HCT116 (cell line): ENCODE data around the gene CACNA1C. TPM values are rescaled to one million over a fixed set of nuclear protein-coding genes. Genes with fewer than 3 reads are reported as not detected.

ENCODE experiments used
- ATAC-seq: fragments of 200-7000 bp; cut with Tn5 transposase; 2 replicates; pipeline ENCODE4 v1.9.1; 2020; ENCODE audit warnings: mild to moderate bottlenecking, moderate library complexity
- BruUV-seq: library from RNA; stranded (reverse); fragments of 400-500 nt; replicated peaks from 2 replicates; lab custom pipeline; 2021; lab: Mats Ljungman, UMichigan
- CTCF ChIA-PET: fragments of 300-600 bp; sonication (Branson Sonifier 250); formaldehyde crosslinking; loops from one replicate; lab custom pipeline; 2021; ENCODE audit warnings: antibody characterized with exemption; lab: Charles Lee
- POLR2A ChIA-PET: fragments of 300-600, 350-600 bp; sonication (Branson Sonifier 250); formaldehyde crosslinking; loops from one replicate; lab custom pipeline; 2021; ENCODE audit warnings: antibody characterized with exemption; lab: Charles Lee
- RAD21 ChIA-PET, 2 experiments: fragments of 300-600 bp; sonication (Branson Sonifier 250); formaldehyde crosslinking; loops; one replicate each; lab custom pipeline; 2023; ENCODE audit warnings: low total read pairs in 2 of 2; ENCODE audit not compliant: uncharacterized antibody in 2 of 2, unreplicated experiment in 2 of 2, low non-redundant PET in 1 of 2; lab: Charles Lee
- DNase-seq: peaks from one replicate; pipeline ENCODE4 v3.0.0-alpha.2; 2010; ENCODE audit warnings: low read depth, low spot score
- H2AFZ ChIP-seq: fragments of 200-600 bp; shearing (Covaris generic), sonication (generic); 2 replicates; pipeline ENCODE4 v1.6.1; 2017; ENCODE audit warnings: low read depth, mixed run types, mixed read lengths, antibody characterized with exemption, low read length; ENCODE audit not compliant: poor library complexity, severe bottlenecking
- H3K27ac ChIP-seq: 2 replicates; pipeline ENCODE4 v1.5.1; 2012; ENCODE audit warnings: low read depth, low read length
- H3K27me3 ChIP-seq: fragments of 200-600 bp; sonication (generic); 2 replicates; pipeline ENCODE4 v1.6.1; 2016; ENCODE audit warnings: mixed run types, low read length, mixed read lengths; ENCODE audit not compliant: insufficient read depth
- H3K36me3 ChIP-seq, 2 experiments: fragments of 200-500 bp in 1 of 2; fragments of 200-600 bp in 1 of 2; sonication (Bioruptor generic) in 1 of 2; sonication (generic) in 1 of 2; 2 replicates each; pipeline versions ENCODE4 v1.5.1 to v1.6.1; 2014 to 2016; ENCODE audit warnings: low read length in 2 of 2, inconsistent platforms in 1 of 2, mixed read lengths in 1 of 2, mixed run types in 1 of 2; ENCODE audit not compliant: insufficient read depth in 2 of 2, control insufficient read depth in 1 of 2
- H3K4me1 ChIP-seq, 2 experiments: fragments of 200-600 bp in 1 of 2; sonication (generic) in 1 of 2; 2 replicates each; pipeline versions ENCODE4 v1.5.1 to v1.6.1; 2012 to 2017; ENCODE audit warnings: low read length in 2 of 2, inconsistent platforms in 1 of 2, mild to moderate bottlenecking in 1 of 2, mixed read lengths in 1 of 2, mixed run types in 1 of 2, moderate library complexity in 1 of 2; ENCODE audit not compliant: insufficient read depth in 2 of 2, control insufficient read depth in 1 of 2
- H3K4me2 ChIP-seq: fragments of 200-600 bp; sonication (generic); 2 replicates; pipeline ENCODE4 v1.6.1; 2017; ENCODE audit warnings: mixed run types, low read length, mixed read lengths
- H3K4me3 ChIP-seq, 2 experiments: fragments of 200-600 bp in 1 of 2; sonication (generic) in 1 of 2; replicated peaks in 1 of 2; 2 replicates each; pipeline ENCODE4 v1.5.1; 2011 to 2016; ENCODE audit warnings: low read length in 2 of 2, control low read depth in 1 of 2, low read depth in 1 of 2, mild to moderate bottlenecking in 1 of 2, mixed read lengths in 1 of 2, mixed run types in 1 of 2
- H3K79me2 ChIP-seq: fragments of 200-600 bp; sonication (generic); 2 replicates; pipeline ENCODE4 v1.6.1; 2017; ENCODE audit warnings: mild to moderate bottlenecking, mixed run types, low read length, moderate library complexity, mixed read lengths; ENCODE audit not compliant: insufficient read depth
- H3K9ac ChIP-seq: fragments of 200-600 bp; sonication (generic); 2 replicates; pipeline ENCODE4 v1.6.1; 2016; ENCODE audit warnings: low read length, mixed read lengths
- H3K9me2 ChIP-seq: fragments of 200-600 bp; sonication (generic), shearing (Covaris generic); 2 replicates; pipeline ENCODE4 v1.6.1; 2017; ENCODE audit warnings: mixed run types, mild to moderate bottlenecking, moderate library complexity; ENCODE audit not compliant: insufficient read depth
- H3K9me3 ChIP-seq, 2 experiments: fragments of 200-500 bp in 1 of 2; fragments of 200-600 bp in 1 of 2; sonication (Bioruptor generic) in 1 of 2; sonication (generic) in 1 of 2; 2 replicates each; pipeline ENCODE4 v1.6.1; 2014 to 2017; ENCODE audit warnings: low read length in 2 of 2, mixed read lengths in 2 of 2, inconsistent platforms in 1 of 2, low read depth in 1 of 2, mild to moderate bottlenecking in 1 of 2, mixed run types in 1 of 2, moderate library complexity in 1 of 2; ENCODE audit not compliant: control insufficient read depth in 1 of 2, insufficient read depth in 1 of 2
- H4K20me1 ChIP-seq: fragments of 200-600 bp; sonication (generic), shearing (Covaris generic); 2 replicates; pipeline ENCODE4 v1.6.1; 2017; ENCODE audit warnings: mixed run types, mild to moderate bottlenecking, moderate library complexity; ENCODE audit not compliant: insufficient read depth
- CBX3 ChIP-seq: IDR thresholded peaks from 2 replicates; pipeline ENCODE4 v1.6.1; 2012; ENCODE audit warnings: low read depth
- EGR1 ChIP-seq: IDR thresholded peaks from 2 replicates; pipeline ENCODE4 v1.6.1; 2012; ENCODE audit warnings: low read depth
- ZNF274 ChIP-seq: fragments of 200-500 bp; sonication (Bioruptor generic); IDR thresholded peaks from 2 replicates; pipeline ENCODE4 v1.6.1; 2014; ENCODE audit warnings: mild to moderate bottlenecking, low read depth, low read length, inconsistent platforms
- intact Hi-C: fragments of 100-400 bp; cut with micrococcal nuclease; formaldehyde crosslinking; loops from 2 replicates; pipeline ENCODE4 v1.10.0; 2022
- total RNA-seq: library from RNA; stranded (reverse); gene quantifications from one replicate; pipeline ENCODE4 v1.2.1, GENCODE V29; 2021; ENCODE audit not compliant: unreplicated experiment
- TF ChIP-seq, protein P1 (sequence below): IDR thresholded peaks from 2 replicates; pipeline ENCODE4 v1.6.1; 2011; ENCODE audit warnings: mild to moderate bottlenecking, low read length, moderate library complexity; ENCODE audit not compliant: insufficient replicate concordance; ENCODE audit errors: extremely low read depth
- TF ChIP-seq, protein P2 (sequence below): IDR thresholded peaks from 2 replicates; pipeline ENCODE4 v1.6.1; 2012; ENCODE audit warnings: low read depth

The CACNA1C gene
- total RNA-seq, 1 experiment from 2014 or later, result 0.05 TPM

DNA sequence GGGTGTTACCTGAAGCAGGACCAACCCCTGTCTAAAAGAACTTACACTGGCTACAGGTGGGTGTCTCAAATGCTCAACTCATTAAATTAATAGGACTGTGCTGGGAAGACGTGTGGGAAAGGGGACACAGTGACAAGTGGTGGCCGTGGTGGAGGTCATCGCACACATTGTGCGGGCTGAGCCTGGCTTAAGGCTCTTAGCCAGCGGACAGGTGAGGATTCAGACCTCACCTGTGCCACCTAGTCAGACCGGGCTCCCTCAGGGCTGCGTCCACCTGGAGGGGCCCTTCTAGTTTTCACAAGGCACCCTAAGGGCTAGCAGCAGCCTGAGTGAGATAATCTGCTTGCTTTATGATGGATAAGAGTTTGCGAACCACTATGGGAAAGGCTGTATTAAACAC is 616.8 kb downstream of the CACNA1C start:
- Histone ChIP-seq H3K36me3 (no peaks in the 10 kb centered on the region), H3K4me3 (no peak overlapping the region), H3K9me3 (no peaks in the 10 kb centered on the region), H2AFZ (no peak overlapping the region), H3K9ac (no peak overlapping the region), H4K20me1 (no peaks in the 10 kb centered on the region), H3K9me2 (no peaks in the 10 kb centered on the region), H3K79me2 (no peaks in the 10 kb centered on the region), H3K27me3 (no peaks in the 10 kb centered on the region), H3K27ac (no peak overlapping the region), H3K4me2 (no peak overlapping the region), H3K4me1 (no peaks in the 10 kb centered on the region)
- CTCF ChIA-PET, result no interaction called here
- TF ChIP-seq, protein P1, sequence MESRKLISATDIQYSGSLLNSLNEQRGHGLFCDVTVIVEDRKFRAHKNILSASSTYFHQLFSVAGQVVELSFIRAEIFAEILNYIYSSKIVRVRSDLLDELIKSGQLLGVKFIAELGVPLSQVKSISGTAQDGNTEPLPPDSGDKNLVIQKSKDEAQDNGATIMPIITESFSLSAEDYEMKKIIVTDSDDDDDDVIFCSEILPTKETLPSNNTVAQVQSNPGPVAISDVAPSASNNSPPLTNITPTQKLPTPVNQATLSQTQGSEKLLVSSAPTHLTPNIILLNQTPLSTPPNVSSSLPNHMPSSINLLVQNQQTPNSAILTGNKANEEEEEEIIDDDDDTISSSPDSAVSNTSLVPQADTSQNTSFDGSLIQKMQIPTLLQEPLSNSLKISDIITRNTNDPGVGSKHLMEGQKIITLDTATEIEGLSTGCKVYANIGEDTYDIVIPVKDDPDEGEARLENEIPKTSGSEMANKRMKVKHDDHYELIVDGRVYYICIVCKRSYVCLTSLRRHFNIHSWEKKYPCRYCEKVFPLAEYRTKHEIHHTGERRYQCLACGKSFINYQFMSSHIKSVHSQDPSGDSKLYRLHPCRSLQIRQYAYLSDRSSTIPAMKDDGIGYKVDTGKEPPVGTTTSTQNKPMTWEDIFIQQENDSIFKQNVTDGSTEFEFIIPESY, result no peak
- TF ChIP-seq EGR1 (no peak), ZNF274 (no peak), CBX3 (no peak)
- TF ChIP-seq, protein P2, sequence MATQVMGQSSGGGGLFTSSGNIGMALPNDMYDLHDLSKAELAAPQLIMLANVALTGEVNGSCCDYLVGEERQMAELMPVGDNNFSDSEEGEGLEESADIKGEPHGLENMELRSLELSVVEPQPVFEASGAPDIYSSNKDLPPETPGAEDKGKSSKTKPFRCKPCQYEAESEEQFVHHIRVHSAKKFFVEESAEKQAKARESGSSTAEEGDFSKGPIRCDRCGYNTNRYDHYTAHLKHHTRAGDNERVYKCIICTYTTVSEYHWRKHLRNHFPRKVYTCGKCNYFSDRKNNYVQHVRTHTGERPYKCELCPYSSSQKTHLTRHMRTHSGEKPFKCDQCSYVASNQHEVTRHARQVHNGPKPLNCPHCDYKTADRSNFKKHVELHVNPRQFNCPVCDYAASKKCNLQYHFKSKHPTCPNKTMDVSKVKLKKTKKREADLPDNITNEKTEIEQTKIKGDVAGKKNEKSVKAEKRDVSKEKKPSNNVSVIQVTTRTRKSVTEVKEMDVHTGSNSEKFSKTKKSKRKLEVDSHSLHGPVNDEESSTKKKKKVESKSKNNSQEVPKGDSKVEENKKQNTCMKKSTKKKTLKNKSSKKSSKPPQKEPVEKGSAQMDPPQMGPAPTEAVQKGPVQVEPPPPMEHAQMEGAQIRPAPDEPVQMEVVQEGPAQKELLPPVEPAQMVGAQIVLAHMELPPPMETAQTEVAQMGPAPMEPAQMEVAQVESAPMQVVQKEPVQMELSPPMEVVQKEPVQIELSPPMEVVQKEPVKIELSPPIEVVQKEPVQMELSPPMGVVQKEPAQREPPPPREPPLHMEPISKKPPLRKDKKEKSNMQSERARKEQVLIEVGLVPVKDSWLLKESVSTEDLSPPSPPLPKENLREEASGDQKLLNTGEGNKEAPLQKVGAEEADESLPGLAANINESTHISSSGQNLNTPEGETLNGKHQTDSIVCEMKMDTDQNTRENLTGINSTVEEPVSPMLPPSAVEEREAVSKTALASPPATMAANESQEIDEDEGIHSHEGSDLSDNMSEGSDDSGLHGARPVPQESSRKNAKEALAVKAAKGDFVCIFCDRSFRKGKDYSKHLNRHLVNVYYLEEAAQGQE, result no peak
- ATAC-seq (no peak), DNase-seq (no peak)
- RAD21 ChIA-PET, result no interaction called here
- POLR2A ChIA-PET, result no interaction called here
- BruUV-seq, result no TSS peak
- intact Hi-C loops, result no loop called here
